GM23248 (cell line): ENCODE measurements around the gene IL26.

ENCODE experiments used
- EZH2 ChIP-seq: fragments of 200-600 bp; sonication (generic); IDR thresholded peaks from 2 replicates; pipeline ENCODE4 v1.6.1; 2018; ENCODE audit warnings: antibody characterized with exemption, mild to moderate bottlenecking; ENCODE audit not compliant: insufficient read depth, poor library complexity, severe bottlenecking
- EZH2phosphoT487 ChIP-seq: fragments of 200-600 bp; sonication (generic); IDR thresholded peaks from 2 replicates; pipeline ENCODE4 v1.6.1; 2018; ENCODE audit warnings: antibody characterized with exemption, moderate library complexity, mild to moderate bottlenecking, low read depth; ENCODE audit not compliant: insufficient read depth

DNA sequence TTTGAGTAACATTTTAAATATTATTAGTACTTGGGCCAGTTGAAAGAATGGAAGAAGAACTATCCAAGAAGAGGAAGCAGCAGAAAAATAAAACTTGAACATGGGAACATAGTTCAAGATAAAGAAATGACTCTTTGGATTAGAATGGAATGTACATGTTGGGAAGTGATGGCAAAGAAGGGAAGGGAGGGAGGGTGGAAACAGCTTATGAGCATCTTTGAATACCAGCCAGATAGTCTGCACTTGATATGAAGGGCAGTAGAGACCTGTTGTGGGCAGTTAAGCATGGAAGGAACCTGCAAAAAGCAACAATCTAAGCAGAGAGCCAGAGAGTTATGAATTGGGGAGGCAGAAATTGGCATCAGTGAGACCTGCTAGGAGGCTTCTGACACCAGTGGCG lies 37.8 kb upstream of the IL26 start:
- TF ChIP-seq EZH2: no peak
- no peak for TF ChIP-seq EZH2phosphoT487
